Ishikawa (cell line): ENCODE data around the gene IL17RA.

Experiments
- CEBPB ChIP-seq: IDR thresholded peaks from 2 replicates; pipeline ENCODE4 v1.6.1; 2012
- CREB1 ChIP-seq: IDR thresholded peaks from 2 replicates; pipeline ENCODE4 v1.6.1; 2012; ENCODE audit warnings: low read depth
- EGR1 ChIP-seq: IDR thresholded peaks from 2 replicates; pipeline ENCODE4 v1.6.1; 2012
- EP300 ChIP-seq: IDR thresholded peaks from 2 replicates; pipeline ENCODE4 v1.6.1; 2012; ENCODE audit warnings: borderline replicate concordance
- FOXM1 ChIP-seq: IDR thresholded peaks from 2 replicates; pipeline ENCODE4 v1.6.1; 2012; ENCODE audit warnings: low read depth, borderline replicate concordance
- MAX ChIP-seq: IDR thresholded peaks from 2 replicates; pipeline ENCODE4 v1.6.1; 2012
- NFIC ChIP-seq: IDR thresholded peaks from 2 replicates; pipeline ENCODE4 v1.6.1; 2012
- RAD21 ChIP-seq: IDR thresholded peaks from 2 replicates; pipeline ENCODE4 v1.6.1; 2012; ENCODE audit warnings: low read depth
- REST ChIP-seq: IDR thresholded peaks from 2 replicates; pipeline ENCODE4 v1.6.1; 2012; ENCODE audit warnings: low read depth, mild to moderate bottlenecking
- TAF1 ChIP-seq: IDR thresholded peaks from 2 replicates; pipeline ENCODE4 v1.6.1; 2012; ENCODE audit warnings: low read depth, mild to moderate bottlenecking
- TCF12 ChIP-seq: IDR thresholded peaks from 2 replicates; pipeline ENCODE4 v1.6.1; 2012; ENCODE audit warnings: low read depth
- TEAD4 ChIP-seq: IDR thresholded peaks from 2 replicates; pipeline ENCODE4 v1.6.1; 2012
- YY1 ChIP-seq: IDR thresholded peaks from 2 replicates; pipeline ENCODE4 v1.6.1; 2012; ENCODE audit warnings: low read depth
- ZBTB7A ChIP-seq: IDR thresholded peaks from 2 replicates; pipeline ENCODE4 v1.6.1; 2012; ENCODE audit warnings: low read depth
- TF ChIP-seq, protein P1 (sequence below): IDR thresholded peaks from 2 replicates; pipeline ENCODE4 v1.6.1; 2012

The IL17RA gene

GRCh38 chr22:17152340-17152739, 67.5 kb downstream of the IL17RA start:
- no peak for TF ChIP-seq TEAD4
- no peak for TF ChIP-seq CREB1
- no peak for TF ChIP-seq FOXM1
- TF ChIP-seq ZBTB7A, result no peak
- TF ChIP-seq REST, result no peak
- TF ChIP-seq TAF1, result no peak
- no peak for TF ChIP-seq EGR1
- TF ChIP-seq, protein P1, sequence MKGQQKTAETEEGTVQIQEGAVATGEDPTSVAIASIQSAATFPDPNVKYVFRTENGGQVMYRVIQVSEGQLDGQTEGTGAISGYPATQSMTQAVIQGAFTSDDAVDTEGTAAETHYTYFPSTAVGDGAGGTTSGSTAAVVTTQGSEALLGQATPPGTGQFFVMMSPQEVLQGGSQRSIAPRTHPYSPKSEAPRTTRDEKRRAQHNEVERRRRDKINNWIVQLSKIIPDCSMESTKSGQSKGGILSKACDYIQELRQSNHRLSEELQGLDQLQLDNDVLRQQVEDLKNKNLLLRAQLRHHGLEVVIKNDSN, result no peak
- no peak for TF ChIP-seq TCF12
- TF ChIP-seq EP300, result no peak
- TF ChIP-seq NFIC, result no peak
- TF ChIP-seq RAD21, result no peak
- TF ChIP-seq CEBPB, result no peak
- no peak for TF ChIP-seq YY1
- TF ChIP-seq MAX, result no peak

DNA sequence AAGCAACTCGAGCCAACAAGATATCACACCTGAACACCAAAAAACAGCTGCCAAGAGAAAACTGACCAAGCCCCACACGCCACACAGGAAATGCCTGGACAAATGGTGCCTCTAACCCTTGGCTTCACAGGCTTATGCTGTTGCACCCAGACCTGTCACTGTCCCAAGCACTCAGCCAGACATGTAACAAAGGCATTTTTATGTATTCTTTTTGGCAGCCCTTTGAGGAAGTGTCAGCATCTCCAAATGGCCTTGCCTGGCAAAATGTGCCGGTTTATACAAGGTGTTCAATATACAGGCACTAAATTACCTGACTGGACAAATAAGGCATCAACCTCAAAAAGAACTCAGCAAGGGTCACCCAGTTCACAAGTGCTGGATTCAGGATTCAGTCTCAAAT, 68.2 kb downstream of the IL17RA start:
- no peak for TF ChIP-seq MAX
- no peak for TF ChIP-seq EGR1
- no peak for TF ChIP-seq RAD21
- no peak for TF ChIP-seq CEBPB
- no peak for TF ChIP-seq TCF12
- no peak for TF ChIP-seq FOXM1
- TF ChIP-seq, protein P1, result no peak
- no peak for TF ChIP-seq TAF1
- no peak for TF ChIP-seq ZBTB7A

- TF ChIP-seq CREB1 (no peak), CEBPB (no peak), TAF1 (no peak), EP300 (no peak), TEAD4 (no peak), TCF12 (no peak), FOXM1 (no peak), REST (no peak), YY1 (no peak), NFIC (no peak), MAX (no peak), ZBTB7A (no peak), RAD21 (no peak), EGR1 (no peak)
- TF ChIP-seq, protein P1, result no peak
Observed at GRCh38 chr22:17155941-17156340, 71.1 kb downstream of the IL17RA start.

- TF ChIP-seq, protein P1, result no peak
- TF ChIP-seq FOXM1, result no peak
- no peak for TF ChIP-seq CREB1
- TF ChIP-seq TAF1, result no peak
- TF ChIP-seq RAD21, result no peak
- TF ChIP-seq ZBTB7A, result no peak
- TF ChIP-seq TCF12, result no peak
Observed at GRCh38 chr22:17157714-17158113, 72.9 kb downstream of the IL17RA start.

- TF ChIP-seq RAD21, result no peak
- no peak for TF ChIP-seq MAX
- TF ChIP-seq, protein P1, result no peak
- TF ChIP-seq EGR1, result no peak
- no peak for TF ChIP-seq YY1
- TF ChIP-seq TAF1, result no peak
- TF ChIP-seq ZBTB7A, result no peak
- no peak for TF ChIP-seq EP300
- no peak for TF ChIP-seq NFIC
- no peak for TF ChIP-seq TEAD4
- no peak for TF ChIP-seq FOXM1
Observed at GRCh38 chr22:17158176-17158567, 73.4 kb downstream of the IL17RA start.
